HepG2 (cell line): Measurements from ENCODE around the gene PEX3. TPM values are rescaled to one million over a fixed set of nuclear protein-coding genes. Genes with fewer than 3 reads are reported as not detected.

Experiments
- ATAC-seq: fragments of 200-7000 bp; cut with Tn5 transposase; 3 replicates; pipeline ENCODE4 v1.9.1; 2020; ENCODE audit warnings: mild to moderate bottlenecking, moderate library complexity
- BruUV-seq: library from RNA; stranded (reverse); fragments of 400-500 nt; replicated peaks from 2 replicates; lab custom pipeline; 2021; lab: Mats Ljungman, UMichigan
- CTCF ChIA-PET: fragments of 300-600 bp; formaldehyde crosslinking; extraction: SDS; loops from one replicate; lab custom pipeline; 2021; ENCODE audit warnings: low total read pairs, inconsistent platforms, low intra/inter-chr PET ratio; lab: Yijun Ruan, JAX
- POLR2A ChIA-PET: fragments of 350-600 bp; sonication (Branson Sonifier 250); formaldehyde crosslinking; loops from one replicate; lab custom pipeline; 2020; ENCODE audit warnings: antibody characterized with exemption, inconsistent platforms; lab: Yijun Ruan, JAX
- DNase-seq: peaks from one replicate; pipeline ENCODE4 v3.0.0-alpha.2; 2015; ENCODE audit warnings: low spot score
- FAIRE-seq: peaks from 3 replicates; lab custom pipeline; 2011; peaks lifted over from hg19 to GRCh38; lab: Jason Lieb, UNC
- H2AFZ ChIP-seq: one replicate; pipeline ENCODE4 v1.6.1; 2011; ENCODE audit warnings: low read length, inconsistent platforms
- H3K27ac ChIP-seq: fragments of 300-600 bp; 3 replicates; pipeline ENCODE4 v1.8.0; 2011; ENCODE audit warnings: mixed run types, mild to moderate bottlenecking, mixed read lengths, low read length, inconsistent platforms; ENCODE audit not compliant: insufficient read depth; ENCODE audit errors: extremely low read length
- H3K27me3 ChIP-seq, 2 experiments: fragments of 200-600 bp in 1 of 2; 2 replicates in 1 of 2; 3 replicates in 1 of 2; pipeline versions ENCODE4 v1.6.0 to v1.8.0; 2011; ENCODE audit warnings: low read length in 2 of 2, mild to moderate bottlenecking in 2 of 2, moderate library complexity in 2 of 2, inconsistent platforms in 1 of 2; ENCODE audit not compliant: insufficient read depth in 2 of 2, control insufficient read depth in 1 of 2
- H3K36me3 ChIP-seq, 2 experiments: fragments of 200-600 bp in 1 of 2; replicated peaks in 1 of 2; 2 replicates in 1 of 2; 3 replicates in 1 of 2; pipeline versions ENCODE4 v1.5.1 to v1.8.0; 2011; ENCODE audit warnings: low read length in 2 of 2, inconsistent platforms in 1 of 2; ENCODE audit not compliant: insufficient read depth in 2 of 2, control insufficient read depth in 1 of 2
- H3K4me1 ChIP-seq: 2 replicates; pipeline ENCODE4 v1.5.1; 2012; ENCODE audit warnings: low read length, inconsistent platforms; ENCODE audit not compliant: insufficient read depth
- H3K4me2 ChIP-seq: 2 replicates; pipeline ENCODE4 v1.6.0; 2011; ENCODE audit warnings: low read depth, low read length, inconsistent platforms
- H3K4me3 ChIP-seq, 3 experiments: fragments of 200-600 bp in 1 of 3; sonication (generic), shearing (Covaris generic) in 1 of 3; replicated peaks in 1 of 3; 2 replicates each; pipeline ENCODE4 v1.5.1; 2011 to 2016; ENCODE audit warnings: low read length in 3 of 3, inconsistent platforms in 2 of 3, low read depth in 2 of 3, mild to moderate bottlenecking in 2 of 3, control low read depth in 1 of 3, mixed read lengths in 1 of 3; ENCODE audit not compliant: insufficient read depth in 1 of 3
- H3K79me2 ChIP-seq: one replicate; pipeline ENCODE4 v1.6.1; 2011; ENCODE audit warnings: low read length, inconsistent platforms; ENCODE audit not compliant: insufficient read depth
- H3K9ac ChIP-seq: 2 replicates; pipeline ENCODE4 v1.6.0; 2011; ENCODE audit warnings: mild to moderate bottlenecking, low read depth, low read length, inconsistent platforms; ENCODE audit not compliant: insufficient read depth
- H3K9me3 ChIP-seq: 2 replicates; pipeline ENCODE4 v1.5.1; 2012; ENCODE audit warnings: mild to moderate bottlenecking, low read length
- H4K20me1 ChIP-seq: 2 replicates; pipeline ENCODE4 v1.6.0; 2011; ENCODE audit warnings: inconsistent platforms, mild to moderate bottlenecking, low read length, moderate library complexity; ENCODE audit not compliant: insufficient read depth
- CCDC6 ChIP-seq: sonication (generic); formaldehyde crosslinking; IDR thresholded peaks from 2 replicates; pipeline ENCODE4 v1.8.1; 2022; ENCODE audit warnings: mild to moderate bottlenecking, missing genetic modification reagents, moderate library complexity
- FOXK2 ChIP-seq: fragments of 450-650 bp; IDR thresholded peaks from 2 replicates; pipeline ENCODE4 v1.6.1; 2016
- IRF1 ChIP-seq: sonication (generic); formaldehyde crosslinking; IDR thresholded peaks from 2 replicates; pipeline ENCODE4 v1.4.0; 2020; ENCODE audit warnings: low read depth, mild to moderate bottlenecking, missing genetic modification reagents
- KAT7 ChIP-seq: IDR thresholded peaks from 2 replicates; pipeline ENCODE4 v1.6.1; 2018; ENCODE audit warnings: borderline replicate concordance, missing compliant biosample characterization
- NFKB2 ChIP-seq: sonication (generic); formaldehyde crosslinking; IDR thresholded peaks from 2 replicates; pipeline ENCODE4 v1.4.0; 2020; ENCODE audit warnings: missing genetic modification reagents, borderline replicate concordance
- SKI ChIP-seq: fragments of 450-650 bp; IDR thresholded peaks from one replicate; pipeline ENCODE4 v1.6.1; 2018; ENCODE audit warnings: mild to moderate bottlenecking; ENCODE audit not compliant: partially characterized antibody
- THYN1 ChIP-seq: sonication (generic); formaldehyde crosslinking; IDR thresholded peaks from 2 replicates; pipeline ENCODE4 v1.8.1; 2023; ENCODE audit warnings: low read depth, mild to moderate bottlenecking, moderate library complexity, missing genetic modification reagents, borderline replicate concordance
- U2AF2 ChIP-seq: fragments of 200-400 bp; formaldehyde crosslinking; IDR thresholded peaks from 2 replicates; pipeline ENCODE4 v1.6.1; 2017; ENCODE audit warnings: low read depth, mild to moderate bottlenecking, low read length
- ZBTB34 ChIP-seq: sonication (generic); formaldehyde crosslinking; IDR thresholded peaks from 2 replicates; pipeline ENCODE4 v1.8.0; 2022; ENCODE audit warnings: mild to moderate bottlenecking, missing genetic modification reagents
- ZBTB8A ChIP-seq: sonication (generic); formaldehyde crosslinking; IDR thresholded peaks from 2 replicates; pipeline ENCODE4 v1.4.0; 2020; ENCODE audit warnings: mild to moderate bottlenecking, low read depth, missing genetic modification reagents, borderline replicate concordance
- ZC3H4 ChIP-seq: sonication (generic); formaldehyde crosslinking; IDR thresholded peaks from 2 replicates; pipeline ENCODE4 v1.4.0; 2020; ENCODE audit warnings: missing genetic modification reagents, borderline replicate concordance
- ZNF225 ChIP-seq: sonication (generic); formaldehyde crosslinking; IDR thresholded peaks from 2 replicates; pipeline ENCODE4 v1.4.0; 2020; ENCODE audit warnings: mild to moderate bottlenecking, missing genetic modification reagents
- ZNF383 ChIP-seq: sonication (generic); formaldehyde crosslinking; IDR thresholded peaks from 2 replicates; pipeline ENCODE4 v1.4.0; 2020; ENCODE audit warnings: missing genetic modification reagents, mild to moderate bottlenecking, borderline replicate concordance
- WGBS: methylation state at CpG from one replicate; pipeline ENCODE4 v1.1.6; 2017; ENCODE audit warnings: low lambda C conversion rate; 5-methylcytosine and 5-hydroxymethylcytosine counted together
- in situ Hi-C: cut with HindIII; loops from 2 replicates; pipeline ENCODE4 v1.10.0; 2017; ENCODE audit warnings: low pct_unique_long_range_greater_than_20kb; ENCODE audit not compliant: extremely low pct_ligation_motif_present
- intact Hi-C: fragments of 100-400 bp; cut with micrococcal nuclease; formaldehyde crosslinking; loops from one replicate; pipeline ENCODE4 v1.10.0; 2022; ENCODE audit not compliant: unreplicated experiment
- polyA plus RNA-seq, 8 experiments: library from polyadenylated mRNA; depleted of rRNA in 3 of 8; stranded (reverse) in 7 of 8; unstranded in 1 of 8; fragments of >200 nt; fragmentation: Illumina TruSeq in 4 of 8; extraction: Trizol in 4 of 8; gene quantifications; 2 replicates each; pipeline versions ENCODE4 v1.2.1 to v1.2.3, GENCODE V29; 2011 to 2016; ENCODE audit warnings: low read depth in 4 of 8, missing spikeins in 1 of 8, mixed read lengths in 1 of 8; ENCODE audit not compliant: insufficient read depth in 1 of 8
- total RNA-seq, 5 experiments: library from RNA; depleted of rRNA; stranded (reverse); fragments of >200 nt; fragmentation: Illumina TruSeq; extraction: Trizol; gene quantifications; 2 replicates each; pipeline ENCODE4 v1.2.3, GENCODE V29; 2016; ENCODE audit warnings: low read depth in 1 of 5
- TF ChIP-seq, protein P1 (sequence below): sonication (generic); formaldehyde crosslinking; IDR thresholded peaks from 2 replicates; pipeline ENCODE4 v1.4.0; 2020; ENCODE audit warnings: missing genetic modification reagents
- TF ChIP-seq, protein P2 (sequence below): IDR thresholded peaks from 2 replicates; pipeline ENCODE4 v1.6.1; 2016; ENCODE audit warnings: missing compliant biosample characterization, missing genetic modification reagents, borderline replicate concordance
- TF ChIP-seq, protein P3 (sequence below): sonication (generic); formaldehyde crosslinking; IDR thresholded peaks from 2 replicates; pipeline ENCODE4 v1.5.1; 2020; ENCODE audit warnings: missing genetic modification reagents, mild to moderate bottlenecking, borderline replicate concordance

The PEX3 gene
- total and polyA plus RNA-seq, 2 of the 13 experiments (the other 11 are each of a cell fraction or from before 2014, with no cell fraction given) = 30.9 to 40.8 TPM

GRCh38 chr6:143510991-143511891, 60.6 kb downstream of the PEX3 start, which contains the start of gene FUCA2:
Gene FUCA2 (minus strand): TSS chr6:143511720. CDS start chr6:143511634, 86 bp downstream.
- Histone ChIP-seq H3K27ac (peak within 1 kb of the TSS; percentile 78), H4K20me1 (no peaks in the 10 kb centered on the region), H2AFZ (peak within 1 kb of the TSS; percentile 84), H3K4me3 (peak within 1 kb of the TSS; percentile 64 to 87 (median 72)), H3K36me3 (peaks cover 9 to 16% of the 10 kb centered on the region in 2 experiments; a peak in 4 of 5 replicates), H3K9ac (peak within 1 kb of the TSS; percentile 81), H3K4me1 (peaks cover 47% of the 10 kb centered on the region), H3K4me2 (peak within 1 kb of the TSS; percentile 85), H3K79me2 (peaks cover 34% of the 10 kb centered on the region), H3K9me3 (no peaks in the 10 kb centered on the region), H3K27me3 (peaks cover 2 to 6% of the 10 kb centered on the region in 2 experiments; a peak in 1 of 5 replicates)
- ChIA-PET CTCF (no interaction called here), POLR2A (interaction anchor here (0.5 to 4.4 kb wide), 10 partner anchors 9 to 333 kb away, joined by 3 to 38 read pairs (median 4); partner anchors contain the start of genes ADAT2, LTV1 and PEX3)
- ATAC-seq = peak; percentile 96
- under 1% methylated on average over 55 of the region's 63 CpGs for WGBS
- TSS peak; percentile 74 for BruUV-seq
- intact Hi-C loops (loop anchor here (1.0 to 2.0 kb wide), 2 partner anchors 26 to 60 kb away; partner anchors contain the start of genes ADAT2 and PEX3), in situ Hi-C loops (no loop called here)
- DNase-seq = peak; percentile 87
- peak; percentile 89 for FAIRE-seq
- TF ChIP-seq KAT7 (CRISPR knock-in tag) (peak; percentile 97), SKI (peak; percentile 65), U2AF2 (no peak), IRF1 (CRISPR knock-in tag) (0 out of 2 replicates have a peak, but pooled peaks have one; percentile 36), FOXK2 (no peak), THYN1 (CRISPR knock-in tag) (no peak), ZNF225 (CRISPR knock-in tag) (peak; percentile 87), CCDC6 (CRISPR knock-in tag) (peak; percentile 91), NFKB2 (CRISPR knock-in tag) (peak; percentile 96; the same call in 1 of the 2 replicates), ZC3H4 (CRISPR knock-in tag) (peak; percentile 28; the same call in 1 of the 2 replicates), ZBTB8A (peak; percentile 84), ZNF383 (CRISPR knock-in tag) (peak; percentile 72; the same call in 1 of the 2 replicates), ZBTB34 (CRISPR knock-in tag) (peak; percentile 37; the same call in 1 of the 2 replicates)
- TF ChIP-seq, protein P1, sequence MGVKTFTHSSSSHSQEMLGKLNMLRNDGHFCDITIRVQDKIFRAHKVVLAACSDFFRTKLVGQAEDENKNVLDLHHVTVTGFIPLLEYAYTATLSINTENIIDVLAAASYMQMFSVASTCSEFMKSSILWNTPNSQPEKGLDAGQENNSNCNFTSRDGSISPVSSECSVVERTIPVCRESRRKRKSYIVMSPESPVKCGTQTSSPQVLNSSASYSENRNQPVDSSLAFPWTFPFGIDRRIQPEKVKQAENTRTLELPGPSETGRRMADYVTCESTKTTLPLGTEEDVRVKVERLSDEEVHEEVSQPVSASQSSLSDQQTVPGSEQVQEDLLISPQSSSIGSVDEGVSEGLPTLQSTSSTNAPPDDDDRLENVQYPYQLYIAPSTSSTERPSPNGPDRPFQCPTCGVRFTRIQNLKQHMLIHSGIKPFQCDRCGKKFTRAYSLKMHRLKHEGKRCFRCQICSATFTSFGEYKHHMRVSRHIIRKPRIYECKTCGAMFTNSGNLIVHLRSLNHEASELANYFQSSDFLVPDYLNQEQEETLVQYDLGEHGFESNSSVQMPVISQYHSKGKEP = no peak; the same call in 1 of the 2 replicates
- TF ChIP-seq, protein P2, sequence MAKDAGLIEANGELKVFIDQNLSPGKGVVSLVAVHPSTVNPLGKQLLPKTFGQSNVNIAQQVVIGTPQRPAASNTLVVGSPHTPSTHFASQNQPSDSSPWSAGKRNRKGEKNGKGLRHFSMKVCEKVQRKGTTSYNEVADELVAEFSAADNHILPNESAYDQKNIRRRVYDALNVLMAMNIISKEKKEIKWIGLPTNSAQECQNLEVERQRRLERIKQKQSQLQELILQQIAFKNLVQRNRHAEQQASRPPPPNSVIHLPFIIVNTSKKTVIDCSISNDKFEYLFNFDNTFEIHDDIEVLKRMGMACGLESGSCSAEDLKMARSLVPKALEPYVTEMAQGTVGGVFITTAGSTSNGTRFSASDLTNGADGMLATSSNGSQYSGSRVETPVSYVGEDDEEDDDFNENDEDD (CRISPR knock-in tag) = peak; percentile 81
- TF ChIP-seq, protein P3, sequence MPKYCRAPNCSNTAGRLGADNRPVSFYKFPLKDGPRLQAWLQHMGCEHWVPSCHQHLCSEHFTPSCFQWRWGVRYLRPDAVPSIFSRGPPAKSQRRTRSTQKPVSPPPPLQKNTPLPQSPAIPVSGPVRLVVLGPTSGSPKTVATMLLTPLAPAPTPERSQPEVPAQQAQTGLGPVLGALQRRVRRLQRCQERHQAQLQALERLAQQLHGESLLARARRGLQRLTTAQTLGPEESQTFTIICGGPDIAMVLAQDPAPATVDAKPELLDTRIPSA = peak; percentile 96; the same call in 1 of the 2 replicates
